Medulla oblongata (tissue), 1 donor: ENCODE data around the gene JARID2.
"Not testable (repeated sequence)": the region's sequence is repeated elsewhere in the genome, so short reads cannot be mapped to it uniquely, and the experiment has no call there.

Experiments used
- DNase-seq: peaks from one replicate; pipeline ENCODE4 v3.0.0-alpha.2; 2015; ENCODE audit errors: extremely low spot score

Gene JARID2

DNA sequence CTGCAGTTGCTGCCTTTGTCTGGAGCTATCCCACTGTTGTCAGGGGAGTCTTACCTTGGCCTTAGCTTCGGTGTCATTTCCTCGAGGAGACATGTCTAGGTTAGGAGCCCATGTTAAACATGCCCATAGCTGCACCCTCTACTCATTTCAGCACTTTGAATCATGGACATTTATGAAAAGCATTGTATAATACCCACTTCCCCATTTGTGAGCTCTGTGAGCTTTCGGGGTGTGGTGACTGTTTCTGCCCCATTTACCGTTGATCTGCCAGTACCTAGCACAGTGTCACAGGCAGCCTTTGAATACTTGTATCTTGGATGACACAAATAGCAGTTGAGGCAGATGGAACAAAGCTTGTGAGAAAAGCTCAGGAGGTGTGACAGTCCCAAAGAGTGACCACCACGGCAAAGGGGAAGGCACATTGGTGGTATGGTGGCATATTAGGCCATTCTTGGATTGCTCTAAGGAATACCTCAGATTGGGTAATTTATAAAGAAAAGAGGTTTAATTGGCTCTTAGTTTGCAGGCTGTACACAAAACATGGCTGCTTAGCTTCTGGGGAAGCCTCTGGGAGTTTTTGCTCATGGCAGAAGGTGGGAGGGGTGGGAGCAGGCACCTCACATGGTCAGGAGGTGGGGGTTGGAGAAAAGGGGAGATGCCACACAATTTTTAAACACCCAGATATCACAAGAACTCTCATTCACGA lies 42.0 kb downstream of the JARID2 start:
- DNase-seq: no peak

GRCh38 chr6:15288856-15289255 lies 43.0 kb downstream of the JARID2 start:
- DNase-seq: no peak

GRCh38 chr6:15289456-15289855 lies 43.6 kb downstream of the JARID2 start:
- DNase-seq: not testable (repeated sequence)

DNA sequence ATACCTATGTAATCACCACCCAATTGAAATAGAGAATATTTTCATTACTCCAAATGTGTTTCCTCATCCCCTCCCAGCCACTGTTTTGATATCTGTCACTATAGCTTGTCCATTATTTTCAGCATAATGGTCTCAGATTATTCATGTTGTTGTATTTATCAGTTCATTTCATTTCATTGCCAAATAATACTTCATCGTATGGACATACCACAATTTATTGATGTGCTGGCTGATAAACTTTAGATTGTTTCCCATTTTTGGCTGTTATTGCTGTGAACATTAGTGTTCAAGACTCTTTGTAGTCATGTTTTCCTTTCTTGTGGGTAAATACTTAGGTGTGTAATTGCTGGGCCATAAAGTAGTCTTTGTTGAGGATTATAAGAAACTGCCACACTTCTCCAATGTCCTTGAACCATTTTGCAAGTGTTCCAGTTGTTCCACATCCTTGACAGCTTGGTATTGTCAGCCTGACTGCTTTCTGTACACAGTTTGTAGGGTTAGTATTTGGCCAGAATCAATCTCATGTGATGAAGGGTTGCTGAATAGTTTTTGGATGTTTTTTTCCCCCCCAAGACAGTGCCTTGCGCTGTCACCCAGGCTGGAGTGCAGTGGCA lies 44.3 kb downstream of the JARID2 start:
- DNase-seq: no peak

- DNase-seq: no peak
Measured at GRCh38 chr6:15290962-15291704, 45.3 kb downstream of the JARID2 start.

- DNase-seq: no peak
Measured at GRCh38 chr6:15292721-15293302, 46.9 kb downstream of the JARID2 start.

DNA sequence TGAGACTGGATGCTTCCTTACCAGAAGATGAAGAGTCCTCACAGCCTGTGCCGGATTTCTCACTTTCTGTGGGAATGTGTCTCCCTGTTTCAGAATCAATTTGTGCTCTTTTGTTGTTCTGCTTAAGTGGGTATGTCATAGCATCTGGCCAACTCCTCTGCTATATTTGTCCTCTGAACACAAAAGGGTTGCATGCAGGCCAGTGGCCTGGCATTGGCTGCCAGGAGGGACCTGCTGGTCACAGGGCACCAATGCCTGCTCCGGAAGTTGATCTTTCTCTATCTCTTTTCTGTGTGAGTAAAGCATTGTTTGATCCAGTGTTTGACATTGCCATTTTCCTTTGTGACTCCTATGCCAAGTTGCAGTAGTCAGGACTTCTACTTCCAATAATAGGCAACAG lies 47.8 kb downstream of the JARID2 start:
- DNase-seq: no peak

- no peak for DNase-seq
Measured at GRCh38 chr6:15294504-15294903, 48.6 kb downstream of the JARID2 start.

- DNase-seq: no peak
Measured at GRCh38 chr6:15296249-15296648, 50.4 kb downstream of the JARID2 start.

DNA sequence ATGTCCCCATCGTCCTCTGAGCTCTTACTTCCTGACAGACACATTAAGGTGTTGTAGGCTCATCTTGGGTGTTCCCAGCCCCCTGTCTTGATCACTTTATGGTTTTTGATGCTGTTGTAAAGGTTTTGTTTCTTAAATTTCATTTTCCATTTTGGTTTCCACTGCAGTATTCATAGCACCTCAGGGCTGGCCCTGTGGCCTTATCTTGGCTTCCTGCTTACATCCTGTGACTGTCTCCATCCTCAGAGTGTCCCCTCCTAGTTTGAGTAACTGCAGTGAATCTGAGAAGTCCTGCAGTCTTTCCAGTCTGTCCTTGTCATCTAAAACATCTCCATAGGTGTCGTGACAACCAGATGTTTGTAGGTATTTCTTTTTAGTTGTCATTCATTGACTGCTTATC lies 50.9 kb downstream of the JARID2 start:
- DNase-seq: no peak

GRCh38 chr6:15297167-15297566 lies 51.3 kb downstream of the JARID2 start:
- DNase-seq: not testable (repeated sequence)

DNA sequence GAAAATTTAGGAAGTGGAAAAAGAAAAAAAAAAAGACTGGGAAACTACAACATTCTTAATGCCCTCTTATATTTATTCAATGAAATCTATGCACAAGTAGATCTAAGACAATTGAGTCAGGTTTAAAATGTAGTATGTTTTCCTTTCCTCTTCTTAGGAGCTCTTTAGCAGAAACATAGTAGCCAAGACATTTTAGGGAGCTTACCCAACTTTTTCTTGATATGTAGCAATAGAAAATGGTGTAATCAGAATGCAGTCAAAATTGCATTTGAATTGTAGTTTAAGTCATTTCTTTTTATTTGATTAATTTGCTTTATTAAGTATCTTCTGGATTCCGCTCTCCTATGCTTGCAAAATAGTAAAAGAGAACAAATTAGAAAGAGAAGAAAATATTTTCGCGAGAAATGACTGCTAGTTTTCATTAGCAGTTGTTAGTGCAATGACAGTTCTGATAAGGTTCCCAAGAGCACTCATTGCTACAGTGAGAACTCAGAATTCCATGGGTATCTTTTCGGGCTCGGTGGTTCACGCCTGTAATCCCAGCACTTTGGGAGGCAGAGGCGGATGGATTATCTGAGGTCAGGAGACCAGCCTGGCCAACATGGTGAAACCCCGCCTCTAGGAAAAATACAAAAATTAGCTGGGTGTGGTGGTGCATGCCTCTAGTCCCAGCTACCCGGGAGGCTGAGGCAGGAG lies 52.2 kb downstream of the JARID2 start:
- no peak for DNase-seq

- peak; percentile 66 for DNase-seq
Measured at GRCh38 chr6:15299430-15300131, 53.7 kb downstream of the JARID2 start.

- no peak for DNase-seq
Measured at GRCh38 chr6:15301179-15302006, 55.5 kb downstream of the JARID2 start.

GRCh38 chr6:15303162-15303919 lies 57.5 kb downstream of the JARID2 start:
- no peak for DNase-seq

- DNase-seq: no peak
Measured at GRCh38 chr6:15303920-15304291, 58.0 kb downstream of the JARID2 start.

DNA sequence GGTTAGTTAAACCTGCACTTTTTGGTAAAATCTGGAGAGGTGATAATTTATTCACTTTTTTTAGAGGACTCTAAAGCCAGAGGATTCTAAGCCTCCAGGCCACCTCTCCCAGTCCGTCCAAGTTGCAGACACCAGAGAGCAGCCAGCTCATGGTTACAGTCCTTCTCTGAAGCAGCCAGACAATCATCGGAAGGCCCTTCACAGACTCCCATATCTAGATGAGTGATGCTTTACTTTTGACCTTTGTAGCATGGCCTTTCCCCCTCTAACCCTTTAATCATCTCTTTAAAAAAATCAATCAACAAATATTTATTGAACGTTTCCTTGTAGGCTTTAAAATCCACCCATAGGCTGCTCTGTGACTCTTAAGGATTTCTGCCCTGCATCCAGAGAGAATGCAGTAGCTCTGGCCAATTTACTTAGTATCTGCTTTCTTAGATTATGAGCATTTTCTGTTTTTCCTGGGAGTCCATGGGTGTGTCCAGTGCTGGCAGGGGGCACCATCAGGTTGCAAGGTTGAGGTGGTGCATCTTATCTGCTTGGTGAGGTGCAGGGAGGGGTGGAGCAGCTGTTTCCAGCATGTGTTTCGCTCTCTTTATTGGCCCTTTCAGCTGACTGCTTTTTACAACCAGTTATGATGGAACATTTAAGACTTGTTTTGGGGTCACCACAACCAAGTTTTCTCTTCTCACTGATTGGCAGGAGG lies 58.6 kb downstream of the JARID2 start:
- no peak for DNase-seq

DNA sequence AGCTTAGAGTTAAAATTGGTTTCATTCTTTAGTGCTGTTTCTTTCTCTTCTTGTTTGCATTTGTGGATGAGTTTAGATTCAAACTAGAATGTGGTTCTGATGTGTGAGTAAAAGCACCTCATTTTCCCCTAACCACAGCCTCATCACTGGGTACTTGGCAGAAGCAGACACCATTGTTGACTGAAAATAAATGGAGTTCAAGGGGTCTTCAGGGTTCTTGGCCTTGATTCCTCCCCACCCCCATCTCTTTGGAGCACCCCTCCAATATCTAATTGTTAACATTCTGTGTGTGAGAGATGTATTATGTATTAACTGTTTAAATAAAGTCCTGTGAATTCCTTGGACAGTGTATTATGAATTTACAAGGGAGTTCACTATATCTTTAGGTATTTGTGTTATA lies 59.6 kb downstream of the JARID2 start:
- no peak for DNase-seq

- no peak for DNase-seq
Measured at GRCh38 chr6:15305909-15306308, 60.0 kb downstream of the JARID2 start.
